ENCODE data around the gene SERPINE1.
A peak's percentile ranks its signal among the peaks of the same experiment; 100 is the strongest.

The SERPINE1 gene

DNA sequence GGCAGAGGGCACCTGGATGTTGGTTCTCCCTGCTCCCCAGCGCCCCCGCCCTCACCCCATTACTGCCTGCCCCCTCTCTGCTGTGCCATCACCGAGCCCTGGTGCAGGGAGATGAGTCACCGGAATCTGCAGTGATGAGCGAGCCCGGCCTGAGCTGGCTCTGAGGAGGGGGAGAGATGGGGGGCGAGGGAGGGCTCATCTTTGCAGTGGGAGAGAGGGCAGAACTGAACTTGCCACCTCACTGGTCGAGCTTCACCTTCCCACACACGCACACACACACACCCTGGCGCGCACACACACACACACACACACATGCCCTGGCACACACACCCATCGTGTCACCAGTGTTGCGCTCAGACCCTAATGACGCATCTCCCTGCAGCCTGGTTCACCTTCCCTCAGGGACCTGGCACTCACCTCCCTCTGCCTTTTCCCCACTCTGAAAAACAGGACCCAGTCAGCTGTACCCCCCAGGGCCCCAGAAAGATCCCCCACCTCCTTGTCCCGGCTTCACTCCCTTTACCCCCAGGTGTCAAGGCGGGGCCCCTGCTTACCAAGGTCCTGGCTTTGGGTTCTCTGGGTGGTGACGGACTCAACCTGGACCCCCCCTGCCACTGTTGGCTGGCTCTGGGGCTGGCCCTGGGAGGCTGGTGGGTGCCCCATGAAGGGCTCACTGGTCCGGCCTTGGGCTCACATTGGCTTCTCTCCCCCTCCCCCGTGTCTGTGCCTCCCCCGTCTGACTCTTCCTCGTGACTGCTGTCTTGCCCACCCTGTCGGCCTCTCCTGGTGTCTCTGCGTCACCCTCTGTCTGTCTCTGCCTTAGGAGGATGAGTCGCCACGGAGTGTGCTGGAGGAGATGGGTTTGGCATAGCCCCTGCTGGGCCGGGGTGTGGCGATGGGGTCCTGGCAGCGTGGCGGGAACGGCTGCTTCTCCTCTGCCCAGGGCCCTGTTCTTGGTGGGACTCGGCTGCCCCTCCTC lies 33.1 kb downstream of the SERPINE1 start:
- TF ChIP-seq, protein P1, sequence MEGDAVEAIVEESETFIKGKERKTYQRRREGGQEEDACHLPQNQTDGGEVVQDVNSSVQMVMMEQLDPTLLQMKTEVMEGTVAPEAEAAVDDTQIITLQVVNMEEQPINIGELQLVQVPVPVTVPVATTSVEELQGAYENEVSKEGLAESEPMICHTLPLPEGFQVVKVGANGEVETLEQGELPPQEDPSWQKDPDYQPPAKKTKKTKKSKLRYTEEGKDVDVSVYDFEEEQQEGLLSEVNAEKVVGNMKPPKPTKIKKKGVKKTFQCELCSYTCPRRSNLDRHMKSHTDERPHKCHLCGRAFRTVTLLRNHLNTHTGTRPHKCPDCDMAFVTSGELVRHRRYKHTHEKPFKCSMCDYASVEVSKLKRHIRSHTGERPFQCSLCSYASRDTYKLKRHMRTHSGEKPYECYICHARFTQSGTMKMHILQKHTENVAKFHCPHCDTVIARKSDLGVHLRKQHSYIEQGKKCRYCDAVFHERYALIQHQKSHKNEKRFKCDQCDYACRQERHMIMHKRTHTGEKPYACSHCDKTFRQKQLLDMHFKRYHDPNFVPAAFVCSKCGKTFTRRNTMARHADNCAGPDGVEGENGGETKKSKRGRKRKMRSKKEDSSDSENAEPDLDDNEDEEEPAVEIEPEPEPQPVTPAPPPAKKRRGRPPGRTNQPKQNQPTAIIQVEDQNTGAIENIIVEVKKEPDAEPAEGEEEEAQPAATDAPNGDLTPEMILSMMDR (IDR thresholded peaks at IDR 0.05; ENCODE audit: low read depth, low read length, missing control alignments), result no peak
- no peak for DNase-seq (ENCODE audit: low read depth)
- no peak overlapping the region for H3K4me3 ChIP-seq (ENCODE audit: low read depth, low read length)

- DNase-seq (ENCODE audit: low read depth), result no peak
- TF ChIP-seq, protein P1 (IDR thresholded peaks at IDR 0.05; ENCODE audit: low read depth, low read length, missing control alignments), result no peak
- H3K4me3 ChIP-seq (ENCODE audit: low read depth, low read length), result no peak overlapping the region
These were observed 34.0 kb downstream of the SERPINE1 start for GRCh38 chr7:101160910-101161309.

GRCh38 chr7:101161692-101162471 lies 35.0 kb downstream of the SERPINE1 start:
- H3K4me3 ChIP-seq (ENCODE audit: low read depth, low read length), result no peak overlapping the region
- no peak for DNase-seq (ENCODE audit: low read depth)
- TF ChIP-seq, protein P1 (IDR thresholded peaks at IDR 0.05; ENCODE audit: low read depth, low read length, missing control alignments), result no peak

GRCh38 chr7:101162551-101163278 lies 35.8 kb downstream of the SERPINE1 start:
- H3K4me3 ChIP-seq (ENCODE audit: low read depth, low read length), result peak overlapping the region; percentile 45
- TF ChIP-seq, protein P1 (IDR thresholded peaks at IDR 0.05; ENCODE audit: low read depth, low read length, missing control alignments), result no peak
- DNase-seq (ENCODE audit: low read depth), result no peak

DNA sequence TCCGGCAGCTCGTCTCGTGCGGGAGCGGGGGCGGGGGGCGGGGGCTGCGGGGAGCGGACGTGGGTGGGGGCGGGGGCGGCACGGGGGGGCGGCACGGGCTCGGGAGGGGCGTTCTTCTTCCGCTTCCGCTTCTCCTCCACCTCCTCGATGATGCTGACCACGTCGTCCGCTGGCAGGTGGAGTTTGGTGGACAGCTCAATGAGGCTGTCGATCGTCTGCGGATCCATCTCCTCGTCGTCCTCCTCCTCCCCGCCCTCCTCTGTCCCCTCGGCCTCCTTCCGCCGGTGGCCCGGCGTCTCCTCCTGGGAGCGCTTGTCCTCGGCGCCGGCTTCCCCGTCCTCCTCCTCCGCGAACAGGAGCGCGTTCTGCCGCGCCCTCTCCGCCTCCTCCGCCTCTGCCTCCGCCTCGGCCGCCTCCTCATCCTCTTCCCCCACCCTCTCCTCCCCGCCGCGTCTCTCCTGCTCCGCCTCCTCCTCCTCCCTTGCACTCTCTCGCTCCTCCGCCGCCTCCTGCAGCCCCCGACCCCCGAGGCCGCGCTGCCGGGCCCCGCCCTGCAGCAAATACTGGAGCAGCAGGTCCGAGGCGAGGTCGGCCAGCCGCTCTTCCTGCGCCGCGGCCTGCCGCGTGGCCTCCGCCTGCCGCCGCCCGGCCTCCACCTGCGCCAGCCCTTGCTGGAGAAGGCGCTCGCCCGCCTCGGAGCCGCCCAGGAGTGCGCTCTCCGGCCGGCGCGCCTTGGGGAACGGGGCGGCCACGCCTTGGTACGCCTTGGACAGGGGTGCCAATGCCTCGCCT lies 36.6 kb downstream of the SERPINE1 start:
- no peak for DNase-seq (ENCODE audit: low read depth)
- TF ChIP-seq, protein P1 (IDR thresholded peaks at IDR 0.05; ENCODE audit: low read depth, low read length, missing control alignments), result no peak

More for the DNA sequence above, 36.6 kb downstream of the SERPINE1 start:
- peak overlapping the region; percentile 50 for H3K4me3 ChIP-seq (ENCODE audit: low read depth, low read length)

Measured in GM12864 (cell line).